Measurements from ENCODE around the gene TIAM2. TPM values are rescaled to one million over a fixed set of nuclear protein-coding genes. Genes with fewer than 3 reads are reported as not detected.
"Not testable (repeated sequence)": the region's sequence is repeated elsewhere in the genome, so short reads cannot be mapped to it uniquely, and the experiment has no call there.

TIAM2 gene
- total RNA-seq, 1 experiment from 2014 or later: 14.5 TPM

- DNase-seq (ENCODE audit: low spot score): peak; percentile 38
Observed at GRCh38 chr6:155162682-155163081, 167.6 kb downstream of the TIAM2 start.

- no peak for DNase-seq (ENCODE audit: low spot score)
Observed at GRCh38 chr6:155163601-155164000, 168.5 kb downstream of the TIAM2 start.

GRCh38 chr6:155165029-155165710 lies 170.1 kb downstream of the TIAM2 start:
- no peak for DNase-seq (ENCODE audit: low spot score)

DNA sequence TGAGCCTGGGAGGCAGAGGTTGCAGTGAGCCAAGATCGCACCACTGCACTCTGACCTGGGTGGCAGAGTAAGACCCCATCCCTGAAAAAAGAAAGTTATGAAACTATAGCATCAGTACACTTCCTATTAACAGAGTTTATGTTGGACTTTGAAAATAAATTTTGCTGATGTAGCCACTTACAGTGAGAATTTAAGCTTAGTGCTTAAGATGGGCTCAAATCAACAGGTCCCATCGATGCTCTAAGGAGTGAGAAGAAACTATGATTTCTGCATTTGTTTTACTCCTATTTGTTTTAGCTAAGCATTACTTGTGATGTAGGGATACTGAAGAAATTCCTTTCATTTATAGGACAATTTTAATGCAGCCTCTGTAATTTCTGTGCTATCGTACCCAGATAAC lies 175.4 kb downstream of the TIAM2 start:
- no peak for DNase-seq (ENCODE audit: low spot score)

GRCh38 chr6:155171109-155171746 lies 176.1 kb downstream of the TIAM2 start:
- peak; percentile 90 for DNase-seq (ENCODE audit: low spot score)

DNA sequence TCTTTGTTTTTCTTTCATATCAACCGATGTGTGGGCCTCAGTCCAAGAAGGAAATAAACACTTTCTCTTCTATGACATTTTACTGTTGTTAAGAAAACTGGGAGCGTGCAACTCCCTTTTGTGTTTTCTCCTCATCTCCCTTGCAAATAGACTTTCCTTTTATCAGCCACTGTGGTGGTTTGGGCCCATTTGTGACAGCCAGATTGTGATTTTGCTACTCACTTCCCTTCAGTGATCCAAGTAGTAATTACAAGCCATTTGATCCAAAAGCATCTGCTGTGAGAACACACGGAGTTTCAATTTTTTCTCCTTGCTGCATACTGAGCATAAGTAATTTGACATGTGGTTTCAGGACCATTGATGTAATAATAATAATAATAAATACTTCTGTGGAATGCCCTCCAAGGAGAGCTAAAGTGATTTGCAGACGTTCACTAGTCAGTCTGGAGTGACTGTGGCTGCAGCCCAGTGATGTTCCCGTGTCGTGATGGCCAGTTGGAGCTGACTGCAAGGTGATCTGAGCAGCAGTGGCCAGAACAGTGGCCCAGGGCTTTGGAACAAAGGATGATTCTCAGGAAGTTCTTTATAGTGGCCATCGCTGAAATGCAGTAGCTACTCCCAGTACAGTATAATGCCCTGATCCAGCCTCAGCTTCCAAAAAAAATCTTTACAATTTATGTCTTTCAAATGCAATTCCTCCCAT lies 176.8 kb downstream of the TIAM2 start:
- DNase-seq (ENCODE audit: low spot score): peak; percentile 47

- DNase-seq (ENCODE audit: low spot score): no peak
Observed at GRCh38 chr6:155173488-155173887, 178.4 kb downstream of the TIAM2 start.

DNA sequence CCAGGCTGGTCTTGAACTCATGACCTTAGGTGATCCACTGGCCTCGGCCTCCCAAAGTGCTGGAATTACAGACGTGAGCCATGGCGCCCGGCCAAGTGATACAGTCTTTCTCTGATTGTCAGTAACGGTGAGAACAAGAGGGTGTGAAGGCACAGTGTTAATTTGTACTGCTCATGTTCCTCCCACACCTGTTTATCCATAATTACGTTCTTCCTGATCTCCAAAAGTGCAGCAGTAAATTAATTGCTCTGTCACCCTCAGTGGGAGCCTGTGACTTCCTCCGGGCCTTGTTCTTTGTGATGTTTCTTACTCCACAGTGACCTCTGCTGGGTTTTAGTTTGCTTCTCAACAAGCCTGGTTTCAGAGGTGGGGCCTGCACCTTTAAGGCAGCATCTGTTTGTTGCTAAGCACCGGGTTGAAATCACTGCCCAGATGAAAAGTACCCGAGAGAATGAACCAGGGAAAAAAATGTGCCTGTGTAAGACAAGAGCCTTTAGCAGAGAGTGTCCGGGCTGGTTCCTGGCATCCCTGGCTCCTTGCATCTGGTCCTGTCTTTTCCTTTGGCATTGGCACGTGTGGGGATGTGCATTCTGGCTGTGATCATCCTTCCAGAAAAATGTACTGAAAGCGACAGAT lies 179.6 kb downstream of the TIAM2 start:
- DNase-seq (ENCODE audit: low spot score): peak; percentile 88

- DNase-seq (ENCODE audit: low spot score): peak; percentile 73
Observed at GRCh38 chr6:155177363-155177961, 182.3 kb downstream of the TIAM2 start.

DNA sequence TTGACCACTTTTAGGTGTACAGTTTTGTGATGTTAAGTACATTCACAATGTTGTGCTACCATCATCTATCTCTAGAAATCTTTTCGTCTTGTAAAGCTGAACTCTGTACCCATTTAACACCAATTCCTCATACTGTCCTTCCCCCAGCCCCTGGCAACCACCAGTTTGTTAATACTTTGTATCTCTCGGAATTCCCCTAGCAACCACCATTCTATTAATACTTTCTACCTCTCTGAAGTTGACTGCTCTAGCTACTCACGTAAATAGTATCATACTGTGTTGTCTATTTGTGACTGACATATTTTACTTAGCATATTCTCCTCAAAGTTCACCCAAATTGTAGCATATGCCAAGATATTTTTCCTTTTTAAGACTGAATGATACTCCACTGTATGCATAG lies 186.4 kb downstream of the TIAM2 start:
- no peak for DNase-seq (ENCODE audit: low spot score)

GRCh38 chr6:155182103-155182502 lies 187.0 kb downstream of the TIAM2 start:
- DNase-seq (ENCODE audit: low spot score): no peak

DNA sequence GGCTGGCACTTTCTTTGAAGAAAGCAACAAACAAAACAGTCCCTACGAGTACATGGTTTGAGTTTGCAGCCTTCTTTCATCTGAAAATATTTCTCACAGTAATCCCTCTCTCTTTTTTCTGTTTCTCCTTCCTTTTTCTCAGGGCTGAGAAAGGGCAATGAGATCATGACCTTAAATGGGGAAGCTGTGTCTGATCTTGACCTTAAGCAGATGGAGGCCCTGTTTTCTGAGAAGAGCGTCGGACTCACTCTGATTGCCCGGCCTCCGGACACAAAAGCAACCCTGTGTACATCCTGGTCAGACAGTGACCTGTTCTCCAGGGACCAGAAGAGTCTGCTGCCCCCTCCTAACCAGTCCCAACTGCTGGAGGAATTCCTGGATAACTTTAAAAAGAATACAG lies 188.0 kb downstream of the TIAM2 start:
- no peak for DNase-seq (ENCODE audit: low spot score)

DNA sequence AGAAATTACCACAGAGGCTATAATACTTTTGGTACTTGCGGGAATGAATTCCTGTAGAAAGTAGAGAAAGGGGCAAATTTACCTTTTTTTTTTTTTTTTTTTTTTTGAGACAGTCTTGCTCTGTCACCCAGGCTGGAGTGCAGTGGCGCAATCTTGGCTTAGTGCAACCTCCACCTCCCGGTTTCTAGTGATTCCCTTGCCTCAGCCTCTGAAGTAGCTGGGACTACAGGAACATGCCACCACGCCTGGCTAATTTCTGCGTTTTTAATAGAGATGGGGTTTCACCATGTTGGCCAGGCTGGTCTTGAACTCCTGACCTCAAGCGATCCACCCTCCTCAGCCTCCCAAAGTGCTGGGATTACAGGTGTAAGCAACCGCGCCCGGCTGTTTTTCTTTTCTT lies 189.9 kb downstream of the TIAM2 start:
- DNase-seq (ENCODE audit: low spot score): not testable (repeated sequence)

DNA sequence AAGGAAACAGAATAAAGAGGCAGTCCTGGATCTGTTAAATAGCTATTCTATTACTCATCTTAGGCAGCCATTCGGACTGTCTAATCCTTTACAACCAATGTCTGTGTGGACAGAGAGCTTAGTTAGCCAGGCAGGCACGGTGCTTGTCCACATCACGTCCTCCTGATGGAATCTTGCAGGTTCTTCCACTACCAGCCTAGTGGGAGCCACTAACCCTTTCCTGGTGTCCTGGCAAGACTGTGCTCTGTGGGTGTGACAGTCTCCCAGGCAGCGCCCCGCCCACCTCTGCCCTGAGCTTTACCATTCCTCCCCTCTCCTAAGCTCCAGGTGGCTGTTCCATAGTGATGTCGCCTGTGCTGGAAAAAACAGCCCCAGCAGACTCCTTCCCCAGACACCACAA lies 190.4 kb downstream of the TIAM2 start:
- peak; percentile 89 for DNase-seq (ENCODE audit: low spot score)

- peak; percentile 33 for DNase-seq (ENCODE audit: low spot score)
Observed at GRCh38 chr6:155186052-155186658, 191.0 kb downstream of the TIAM2 start.

DNA sequence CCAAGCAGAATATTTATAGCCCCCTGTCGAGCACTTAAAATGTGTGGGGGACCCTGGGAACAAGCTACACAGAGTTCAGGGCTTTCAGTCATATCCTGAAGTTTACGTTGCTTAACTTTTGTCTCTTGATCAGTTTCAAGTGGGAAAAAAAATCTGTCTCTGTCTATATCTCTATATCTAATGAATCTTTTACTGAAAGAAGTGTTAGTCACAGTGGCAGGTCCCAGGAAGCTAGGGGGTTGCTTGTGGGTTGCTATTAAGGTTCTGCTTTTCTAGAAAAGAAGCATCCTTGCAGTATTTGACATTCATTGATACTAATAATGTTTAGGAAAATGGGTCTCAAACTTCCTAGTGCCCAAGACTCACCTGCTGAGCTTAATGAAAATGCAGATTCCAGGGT lies 192.0 kb downstream of the TIAM2 start:
- peak; percentile 48 for DNase-seq (ENCODE audit: low spot score)

DNA sequence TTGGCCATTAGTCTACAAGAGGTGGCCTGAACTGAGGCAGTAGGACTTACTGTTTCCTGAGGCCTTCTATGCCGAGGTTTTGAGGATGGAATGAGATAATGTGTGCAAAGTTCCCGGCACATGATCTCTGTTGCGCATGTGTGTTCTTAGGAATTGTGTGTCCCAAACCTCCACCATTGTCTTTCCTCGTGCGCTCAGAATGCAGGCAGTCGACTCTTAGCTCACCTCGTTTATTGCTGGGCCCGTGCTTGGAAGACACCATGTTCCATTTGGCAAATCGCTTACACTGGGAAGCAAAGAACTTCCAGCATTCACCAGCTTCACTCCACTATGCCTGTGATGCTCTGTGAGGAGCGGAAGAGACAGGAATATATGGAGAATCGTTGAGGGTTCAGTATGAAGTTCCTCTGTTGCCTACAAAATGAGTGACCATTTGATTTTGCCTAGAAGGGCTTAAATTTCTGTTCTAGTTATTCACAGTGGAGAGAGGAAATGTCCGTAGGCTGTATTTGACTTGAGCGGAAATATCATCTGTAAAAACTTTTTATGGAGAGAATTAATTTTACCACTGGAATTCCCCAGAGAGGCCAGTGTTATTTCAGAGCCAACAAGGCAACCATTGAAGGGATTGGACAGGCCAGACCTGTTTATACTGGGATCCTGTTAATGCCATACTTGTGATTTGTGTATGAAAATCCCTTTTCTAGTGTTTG lies 193.0 kb downstream of the TIAM2 start:
- peak; percentile 74 for DNase-seq (ENCODE audit: low spot score)

DNA sequence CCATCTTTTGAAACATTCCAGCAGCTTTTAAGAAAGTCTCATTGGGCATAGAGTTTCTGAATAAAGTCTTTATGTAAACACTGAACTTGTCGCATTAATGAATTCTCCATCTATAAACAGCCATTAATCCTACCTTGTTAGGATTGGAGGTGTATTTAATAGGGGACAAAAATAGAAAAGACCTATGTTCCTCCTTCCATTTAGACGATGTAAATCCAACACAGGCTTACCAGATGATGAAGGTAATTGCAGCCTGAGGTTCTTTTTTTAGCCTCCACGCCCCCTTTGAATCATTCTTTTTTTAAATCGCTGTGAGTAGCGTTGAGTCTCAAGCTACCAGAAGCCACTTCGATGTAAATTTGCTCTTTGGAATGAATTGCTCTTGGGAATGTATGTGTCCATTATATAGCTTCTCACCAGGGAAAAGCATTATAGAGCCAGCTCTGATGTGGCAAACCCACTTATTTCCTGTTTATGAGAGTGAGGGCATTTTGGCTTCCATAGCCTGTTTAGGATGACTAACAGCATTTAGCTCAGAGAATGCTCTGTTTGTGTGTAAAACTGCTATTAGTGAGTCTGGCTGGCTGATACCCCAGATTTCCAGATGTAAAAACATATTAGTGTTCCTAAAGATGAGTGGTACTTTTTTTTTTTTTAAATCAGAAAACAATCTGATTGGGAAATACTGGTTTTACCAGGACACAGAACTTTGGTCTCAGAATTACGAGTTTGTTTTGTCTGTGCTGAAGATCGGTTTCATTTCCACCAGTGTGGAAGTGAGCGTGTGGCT lies 193.8 kb downstream of the TIAM2 start:
- peak; percentile 88 for DNase-seq (ENCODE audit: low spot score)

DNA sequence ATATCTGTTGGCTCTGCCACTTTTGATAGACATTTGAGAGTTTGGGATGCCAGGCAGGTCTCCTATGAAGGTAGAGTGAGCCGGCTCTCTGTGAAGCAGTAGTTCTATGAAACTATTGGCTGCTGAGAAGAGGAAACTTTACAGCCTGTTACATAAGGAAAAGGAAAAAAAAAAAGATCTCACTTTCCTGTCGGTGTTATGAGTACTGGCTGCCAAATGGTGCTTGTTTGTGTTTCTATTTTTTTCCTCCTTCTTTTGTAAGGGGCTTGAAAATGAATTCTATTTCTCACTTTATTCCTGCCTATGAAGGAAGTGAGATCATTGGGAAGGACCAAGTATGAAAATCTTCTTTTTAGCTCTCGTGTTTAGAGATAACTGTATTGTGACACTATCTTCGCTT lies 195.6 kb downstream of the TIAM2 start:
- no peak for DNase-seq (ENCODE audit: low spot score)

DNA sequence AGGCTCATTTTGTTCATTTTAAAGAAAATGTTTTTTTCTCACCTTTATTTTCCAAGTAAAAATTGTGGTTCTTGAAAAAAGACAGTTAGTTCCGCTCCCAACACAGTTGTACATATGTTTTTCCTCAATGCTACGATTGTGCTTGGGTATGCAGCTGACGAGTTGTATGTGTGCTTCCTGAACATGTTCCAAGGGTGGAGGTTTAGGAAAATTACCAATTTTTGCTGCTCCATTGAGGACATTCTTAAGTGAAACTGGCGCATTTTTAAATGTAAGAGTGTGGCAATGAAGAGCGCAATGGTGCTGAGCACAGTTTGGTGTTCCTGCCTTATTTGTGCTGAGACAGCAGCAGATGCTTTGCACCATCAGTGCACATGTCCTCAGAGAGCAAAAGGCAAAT lies 198.4 kb downstream of the TIAM2 start:
- DNase-seq (ENCODE audit: low spot score): no peak

Measured in A172 (cell line).